Neutrophil (primary cell): ENCODE results near the gene FBXL5.

ENCODE experiments used
- H3K27ac ChIP-seq: fragments of 200-600 bp; sonication (generic); 2 replicates; pipeline ENCODE4 v1.5.1; 2016; ENCODE audit warnings: mild to moderate bottlenecking, moderate library complexity
- H3K27me3 ChIP-seq: fragments of 200-600 bp; sonication (generic); 2 replicates; pipeline ENCODE4 v1.6.0; 2016; ENCODE audit warnings: mild to moderate bottlenecking
- H3K36me3 ChIP-seq: fragments of 200-600 bp; sonication (generic); 2 replicates; pipeline ENCODE4 v1.5.1; 2017
- H3K4me1 ChIP-seq, 2 experiments: fragments of 200-600 bp in 1 of 2; sonication (generic) in 1 of 2; 1 replicate in 1 of 2; 2 replicates in 1 of 2; pipeline versions ENCODE4 v1.5.1 to v1.6.1; 2013 to 2016; ENCODE audit warnings: low read depth in 1 of 2, low read length in 1 of 2, mild to moderate bottlenecking in 1 of 2, moderate library complexity in 1 of 2; ENCODE audit not compliant: control insufficient read depth in 1 of 2, insufficient read depth in 1 of 2
- H3K4me3 ChIP-seq, 2 experiments: fragments of 200-600 bp in 1 of 2; sonication (generic) in 1 of 2; 1 replicate in 1 of 2; 2 replicates in 1 of 2; pipeline ENCODE4 v1.5.1; 2013 to 2016; ENCODE audit warnings: low read depth in 1 of 2, low read length in 1 of 2, mild to moderate bottlenecking in 1 of 2, moderate library complexity in 1 of 2
- H3K9me3 ChIP-seq: fragments of 200-600 bp; sonication (generic); 2 replicates; pipeline ENCODE4 v1.5.1; 2016
- TF ChIP-seq, protein P1 (sequence below): fragments of 200-600 bp; sonication (generic); IDR thresholded peaks from 2 replicates; pipeline ENCODE4 v1.5.1; 2016; ENCODE audit warnings: antibody characterized with exemption

FBXL5 gene

DNA sequence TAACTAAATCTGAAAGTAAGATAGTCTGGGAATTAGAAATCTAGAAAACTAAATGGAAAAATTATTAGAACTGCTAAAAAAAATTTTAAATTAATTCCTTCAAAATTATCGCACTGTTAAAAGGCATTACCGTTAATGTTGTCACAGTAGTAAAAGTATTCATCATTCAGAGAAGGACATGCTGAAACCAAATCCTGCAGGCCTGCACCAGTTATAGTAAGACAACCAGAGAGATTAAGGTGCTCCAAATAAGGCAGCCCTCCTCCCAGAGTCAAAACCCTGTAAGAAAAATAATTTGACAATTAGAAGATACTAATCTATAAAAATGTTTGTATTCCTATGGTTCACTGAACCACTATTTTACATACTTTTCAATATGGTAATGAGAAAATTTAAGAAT is 43.0 kb downstream of the FBXL5 start:
- peaks cover 93% of the 10 kb centered on the region for H3K36me3 ChIP-seq
- TF ChIP-seq, protein P1, sequence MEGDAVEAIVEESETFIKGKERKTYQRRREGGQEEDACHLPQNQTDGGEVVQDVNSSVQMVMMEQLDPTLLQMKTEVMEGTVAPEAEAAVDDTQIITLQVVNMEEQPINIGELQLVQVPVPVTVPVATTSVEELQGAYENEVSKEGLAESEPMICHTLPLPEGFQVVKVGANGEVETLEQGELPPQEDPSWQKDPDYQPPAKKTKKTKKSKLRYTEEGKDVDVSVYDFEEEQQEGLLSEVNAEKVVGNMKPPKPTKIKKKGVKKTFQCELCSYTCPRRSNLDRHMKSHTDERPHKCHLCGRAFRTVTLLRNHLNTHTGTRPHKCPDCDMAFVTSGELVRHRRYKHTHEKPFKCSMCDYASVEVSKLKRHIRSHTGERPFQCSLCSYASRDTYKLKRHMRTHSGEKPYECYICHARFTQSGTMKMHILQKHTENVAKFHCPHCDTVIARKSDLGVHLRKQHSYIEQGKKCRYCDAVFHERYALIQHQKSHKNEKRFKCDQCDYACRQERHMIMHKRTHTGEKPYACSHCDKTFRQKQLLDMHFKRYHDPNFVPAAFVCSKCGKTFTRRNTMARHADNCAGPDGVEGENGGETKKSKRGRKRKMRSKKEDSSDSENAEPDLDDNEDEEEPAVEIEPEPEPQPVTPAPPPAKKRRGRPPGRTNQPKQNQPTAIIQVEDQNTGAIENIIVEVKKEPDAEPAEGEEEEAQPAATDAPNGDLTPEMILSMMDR, result no peak
- H3K27me3 ChIP-seq, result no peaks in the 10 kb centered on the region
- H3K9me3 ChIP-seq, result no peaks in the 10 kb centered on the region
- H3K4me1 ChIP-seq, result peaks cover 3 to 18% of the 10 kb centered on the region in 2 experiments
- no peak overlapping the region for H3K4me3 ChIP-seq
- H3K27ac ChIP-seq, result no peak overlapping the region

DNA sequence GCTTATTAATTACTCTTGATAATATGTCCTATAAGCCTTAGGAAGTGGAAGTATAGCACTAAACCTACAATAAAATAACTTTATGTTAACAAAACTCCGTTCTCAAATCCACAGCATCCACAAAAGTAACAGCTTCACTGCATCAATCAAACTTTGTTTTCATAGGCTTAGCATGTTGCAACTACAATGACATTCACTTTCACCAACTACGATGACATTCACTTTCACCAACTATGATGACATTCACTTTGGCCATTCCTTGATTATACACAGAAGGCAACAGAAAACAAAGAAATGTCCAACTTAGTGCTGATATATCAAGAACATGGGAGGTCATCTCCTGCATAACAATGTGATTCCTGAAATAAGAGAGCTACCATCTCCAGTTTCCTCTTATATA is 44.3 kb downstream of the FBXL5 start:
- no peaks in the 10 kb centered on the region for H3K9me3 ChIP-seq
- TF ChIP-seq, protein P1, result no peak

DNA sequence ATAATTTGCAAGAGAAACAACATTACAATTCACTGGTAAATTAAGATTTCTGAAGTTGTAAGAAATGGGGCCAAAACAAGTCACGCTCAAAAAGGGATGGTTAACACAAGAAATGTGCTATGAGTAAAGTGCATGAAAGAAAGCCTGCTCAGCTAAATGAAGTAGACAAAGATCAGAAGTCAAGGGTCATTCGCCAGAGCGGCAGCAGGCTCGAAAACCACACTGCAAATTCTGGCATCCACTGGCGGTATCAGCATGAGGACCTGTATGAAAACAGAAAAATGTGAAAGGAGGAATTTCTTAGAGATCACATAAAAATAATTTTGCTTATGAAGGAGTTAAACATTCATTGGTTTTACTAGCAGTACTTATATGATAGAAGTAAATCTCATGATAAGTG is 49.6 kb downstream of the FBXL5 start:
- Histone ChIP-seq H3K4me1 (peaks cover 0 to 7% of the 10 kb centered on the region in 2 experiments), H3K4me3 (no peak overlapping the region), H3K9me3 (no peaks in the 10 kb centered on the region), H3K27me3 (no peaks in the 10 kb centered on the region), H3K27ac (no peak overlapping the region), H3K36me3 (peaks cover 98% of the 10 kb centered on the region)
- TF ChIP-seq, protein P1, result no peak

More for the DNA sequence above, 44.3 kb downstream of the FBXL5 start:
- peaks cover 3 to 18% of the 10 kb centered on the region in 2 experiments for H3K4me1 ChIP-seq
- H3K36me3 ChIP-seq, result peaks cover 93% of the 10 kb centered on the region
- H3K4me3 ChIP-seq, result no peak overlapping the region
- H3K27me3 ChIP-seq, result no peaks in the 10 kb centered on the region
- H3K27ac ChIP-seq, result peak overlapping the region; percentile 47

DNA sequence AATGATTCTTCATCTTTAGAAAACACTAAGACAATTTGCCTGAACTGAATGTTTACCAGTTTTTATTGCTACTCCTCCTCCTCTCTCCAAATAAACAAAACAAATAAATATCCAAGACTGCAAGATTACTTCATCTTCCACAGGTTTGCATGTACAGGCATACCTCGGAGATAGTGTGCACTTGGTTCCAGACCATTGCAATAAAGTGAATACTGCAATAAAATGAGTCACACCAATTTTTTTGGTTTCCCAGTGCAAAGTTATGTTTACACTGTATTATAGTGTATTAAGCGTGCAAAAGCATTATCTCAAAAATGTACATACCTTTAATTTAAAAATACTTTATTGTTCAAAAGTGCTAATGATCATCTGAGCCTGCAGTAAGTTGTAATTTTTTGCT is 53.3 kb downstream of the FBXL5 start:
- Histone ChIP-seq H3K27me3 (no peaks in the 10 kb centered on the region), H3K27ac (no peak overlapping the region), H3K36me3 (peaks cover 94% of the 10 kb centered on the region), H3K4me1 (no peaks in the 10 kb centered on the region), H3K9me3 (no peaks in the 10 kb centered on the region), H3K4me3 (no peak overlapping the region)
- TF ChIP-seq, protein P1, result no peak

DNA sequence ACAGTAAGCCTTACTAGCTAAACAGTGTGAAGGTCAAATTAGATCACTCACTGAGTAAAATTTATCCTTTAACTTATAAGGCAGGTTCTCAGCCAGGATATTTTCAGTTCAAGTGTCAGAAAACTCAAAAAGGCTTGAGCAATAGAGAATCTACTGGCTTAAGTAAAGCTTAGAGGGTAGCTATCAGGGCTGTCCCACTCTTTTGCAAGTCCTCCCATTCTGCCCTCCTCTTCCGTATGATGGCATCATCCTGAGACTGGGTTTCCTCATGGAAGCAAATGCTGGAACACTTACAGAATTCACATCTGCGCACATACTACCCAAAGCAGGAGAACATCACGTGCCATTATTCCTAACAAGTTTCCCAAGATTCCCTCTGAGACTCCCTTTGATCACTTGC is 55.0 kb downstream of the FBXL5 start:
- Histone ChIP-seq H3K27me3 (no peaks in the 10 kb centered on the region), H3K27ac (no peak overlapping the region), H3K4me1 (no peaks in the 10 kb centered on the region), H3K36me3 (peaks cover 86% of the 10 kb centered on the region), H3K9me3 (no peaks in the 10 kb centered on the region), H3K4me3 (no peak overlapping the region)
- TF ChIP-seq, protein P1, result no peak

DNA sequence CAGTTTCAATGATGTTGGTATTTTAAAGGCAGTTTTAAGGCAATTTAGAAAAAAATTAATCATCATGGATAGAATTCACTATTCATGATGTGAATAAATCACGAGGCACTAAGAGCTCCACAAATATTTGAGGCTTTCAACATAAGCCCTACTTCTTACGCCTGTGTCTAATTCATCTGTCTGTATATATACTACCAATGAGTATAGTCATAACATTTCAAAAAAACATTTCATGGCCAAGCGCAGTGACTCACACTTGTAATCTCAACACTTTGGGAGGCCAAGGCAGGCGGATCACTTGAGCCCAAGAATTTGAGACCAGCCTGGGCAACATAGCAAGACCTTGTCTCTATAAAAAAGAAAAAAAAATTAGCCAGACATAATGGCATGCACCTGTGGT is 56.5 kb downstream of the FBXL5 start:
- no peaks in the 10 kb centered on the region for H3K27me3 ChIP-seq
- TF ChIP-seq, protein P1, result no peak
- H3K9me3 ChIP-seq, result no peaks in the 10 kb centered on the region
- no peak overlapping the region for H3K27ac ChIP-seq
- no peaks in the 10 kb centered on the region for H3K4me1 ChIP-seq
- H3K4me3 ChIP-seq, result no peak overlapping the region
- peaks cover 85% of the 10 kb centered on the region for H3K36me3 ChIP-seq
